OCI-LY3 (cell line): ENCODE results near the gene MAPKAP1.

Source experiments
- EZH2phosphoT487 ChIP-seq: fragments of 200-600 bp; shearing (Covaris generic); IDR thresholded peaks from 2 replicates; pipeline ENCODE4 v1.6.1; 2018; ENCODE audit warnings: antibody characterized with exemption, mixed run types, low read depth
- TF ChIP-seq, protein P1 (sequence below): fragments of 200-600, 300-600 bp; sonication (generic); IDR thresholded peaks from 2 replicates; pipeline ENCODE4 v1.5.1; 2014; ENCODE audit warnings: antibody characterized with exemption, low read length, low read depth

DNA sequence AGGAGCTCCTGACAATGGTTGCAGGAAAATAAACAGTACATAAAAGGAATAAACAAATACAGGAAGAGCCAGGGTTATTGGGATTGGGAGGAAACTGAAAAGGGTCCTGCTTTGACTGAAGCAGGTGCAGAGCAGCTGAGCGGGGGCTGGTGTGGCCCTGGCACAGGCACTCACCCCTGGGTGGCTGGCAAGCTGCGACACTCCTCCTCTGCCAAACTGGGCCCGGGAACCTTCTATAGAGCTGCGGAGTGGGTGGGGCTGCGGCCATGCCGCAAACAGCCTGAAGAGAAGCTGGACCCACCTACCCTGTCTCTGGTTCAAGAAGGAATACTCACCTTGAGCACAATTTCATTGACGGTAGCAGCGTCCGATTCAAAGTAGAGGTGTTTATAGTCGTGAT lies 262.8 kb downstream of the MAPKAP1 start:
- TF ChIP-seq, protein P1, sequence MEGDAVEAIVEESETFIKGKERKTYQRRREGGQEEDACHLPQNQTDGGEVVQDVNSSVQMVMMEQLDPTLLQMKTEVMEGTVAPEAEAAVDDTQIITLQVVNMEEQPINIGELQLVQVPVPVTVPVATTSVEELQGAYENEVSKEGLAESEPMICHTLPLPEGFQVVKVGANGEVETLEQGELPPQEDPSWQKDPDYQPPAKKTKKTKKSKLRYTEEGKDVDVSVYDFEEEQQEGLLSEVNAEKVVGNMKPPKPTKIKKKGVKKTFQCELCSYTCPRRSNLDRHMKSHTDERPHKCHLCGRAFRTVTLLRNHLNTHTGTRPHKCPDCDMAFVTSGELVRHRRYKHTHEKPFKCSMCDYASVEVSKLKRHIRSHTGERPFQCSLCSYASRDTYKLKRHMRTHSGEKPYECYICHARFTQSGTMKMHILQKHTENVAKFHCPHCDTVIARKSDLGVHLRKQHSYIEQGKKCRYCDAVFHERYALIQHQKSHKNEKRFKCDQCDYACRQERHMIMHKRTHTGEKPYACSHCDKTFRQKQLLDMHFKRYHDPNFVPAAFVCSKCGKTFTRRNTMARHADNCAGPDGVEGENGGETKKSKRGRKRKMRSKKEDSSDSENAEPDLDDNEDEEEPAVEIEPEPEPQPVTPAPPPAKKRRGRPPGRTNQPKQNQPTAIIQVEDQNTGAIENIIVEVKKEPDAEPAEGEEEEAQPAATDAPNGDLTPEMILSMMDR: no peak
- no peak for TF ChIP-seq EZH2phosphoT487
